GM21390 (cell line): Measurements from ENCODE around the gene OVCH2.
"Not testable (repeated sequence)": the region's sequence is repeated elsewhere in the genome, so short reads cannot be mapped to it uniquely, and the experiment has no call there.

Experiments used
- ATAC-seq: cut with Tn5 transposase; IDR thresholded peaks from one replicate; pipeline ENCODE4 v1.9.1; 2021; ENCODE audit not compliant: unreplicated experiment

Gene OVCH2

DNA sequence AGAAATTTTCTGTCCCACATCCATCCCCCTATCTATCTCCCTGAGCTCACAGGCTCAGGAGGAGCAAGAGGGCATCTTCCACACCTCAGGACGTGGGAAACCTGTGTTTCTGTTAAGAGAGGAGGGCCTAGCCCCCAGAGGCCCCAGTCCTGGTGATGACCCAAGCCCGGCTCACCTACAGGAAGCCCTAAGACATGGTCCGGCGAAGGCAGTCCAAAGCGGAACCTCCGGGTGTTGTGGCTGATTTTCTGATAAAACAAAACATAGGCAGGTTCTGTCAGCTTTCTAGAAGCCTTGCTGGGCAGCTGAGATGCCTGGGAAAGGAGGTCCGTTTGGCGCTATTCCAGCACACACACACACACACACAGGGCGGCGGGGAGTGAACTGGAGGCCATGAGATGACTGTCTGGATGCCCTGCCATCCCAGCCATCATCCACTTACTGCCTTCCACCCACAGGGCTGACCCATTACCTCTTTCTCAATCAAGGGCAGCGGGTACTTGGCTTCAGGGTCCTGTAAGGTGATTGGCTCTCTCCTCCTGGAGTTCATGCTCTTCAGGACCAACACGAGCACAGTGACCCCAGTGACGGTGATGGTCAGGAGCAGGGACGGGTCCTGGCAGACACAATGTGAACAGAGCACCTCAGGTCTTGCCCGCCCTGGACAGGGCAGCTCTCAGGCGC lies 33.9 kb downstream of the OVCH2 start:
- no peak for ATAC-seq

DNA sequence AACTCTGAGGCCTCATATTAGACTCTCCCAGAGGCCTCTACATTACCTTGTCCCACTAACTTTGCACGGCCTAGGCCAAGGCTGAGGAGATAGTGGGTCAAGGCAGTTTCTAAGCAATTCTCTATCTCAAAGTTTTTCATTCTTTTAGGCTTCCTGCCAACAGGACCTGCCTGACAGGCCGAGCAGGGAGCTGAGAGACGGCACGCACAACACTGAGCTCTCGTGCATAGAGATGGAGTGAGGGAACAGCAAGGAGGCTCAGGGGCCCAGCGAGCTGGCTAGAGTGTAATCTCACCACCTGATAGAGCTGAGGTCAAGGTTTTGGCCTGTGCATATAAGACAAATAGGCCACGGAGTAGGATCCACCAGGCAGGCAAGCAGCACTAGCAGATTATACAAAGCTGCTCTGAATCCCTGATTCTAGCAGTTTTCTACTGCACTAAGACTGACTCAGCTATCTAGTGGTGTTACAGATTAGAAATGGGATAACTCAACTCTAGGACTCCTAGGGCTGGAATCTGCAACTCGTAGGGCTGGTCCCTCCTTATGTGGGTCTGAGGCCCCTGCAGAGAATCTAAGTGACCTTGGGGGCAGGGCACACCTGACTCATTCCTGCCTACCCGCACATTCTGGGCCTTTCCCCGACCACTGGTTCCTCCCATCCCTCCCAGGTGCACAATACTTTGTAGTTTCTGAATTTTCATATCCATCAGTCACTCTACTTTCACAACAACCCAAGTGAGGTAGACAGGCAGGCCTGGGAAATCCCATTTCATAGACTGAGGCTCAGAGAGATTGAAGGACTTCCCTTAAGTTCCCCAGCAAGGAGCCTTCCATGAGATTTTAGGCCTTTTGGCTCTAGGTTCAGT lies 34.7 kb downstream of the OVCH2 start:
- ATAC-seq = peak; percentile 59

DNA sequence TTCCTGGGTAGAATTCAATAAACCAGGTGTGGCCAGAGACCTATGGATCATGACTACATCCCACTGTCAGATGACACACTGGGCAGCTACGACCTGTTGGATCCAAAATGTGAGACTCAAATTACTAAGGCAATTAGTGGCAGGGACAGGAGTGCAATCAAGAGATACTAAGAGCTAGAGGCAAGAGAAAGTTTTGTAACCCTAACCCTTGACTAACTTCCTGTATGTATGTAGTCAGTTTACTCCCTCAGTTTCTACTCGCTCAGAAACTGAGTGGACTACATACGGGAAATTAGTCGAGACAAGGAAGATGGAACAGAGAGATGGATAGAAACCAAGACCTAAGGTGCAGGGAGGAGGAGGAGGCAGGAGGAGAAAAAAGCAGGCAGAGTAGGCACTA lies 35.6 kb downstream of the OVCH2 start:
- ATAC-seq = no peak

DNA sequence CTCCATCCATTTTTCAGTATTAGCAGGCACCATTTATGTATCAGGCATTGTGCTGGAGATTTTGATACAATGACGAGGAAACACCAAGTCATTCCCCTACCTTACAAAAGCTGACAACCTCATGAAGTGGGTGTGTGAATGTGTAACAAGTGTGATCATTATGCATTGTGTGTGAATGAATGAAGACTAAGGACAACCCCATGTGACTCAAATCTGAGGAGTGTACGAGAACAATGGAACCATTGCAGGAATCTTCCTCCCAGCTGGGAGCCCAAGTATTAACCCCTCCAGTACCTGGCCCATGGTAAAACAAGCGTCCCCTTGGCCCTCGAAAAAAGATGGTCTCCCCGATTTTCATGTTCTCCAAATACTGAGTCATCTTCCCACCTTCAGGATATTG lies 37.4 kb downstream of the OVCH2 start:
- no peak for ATAC-seq

DNA sequence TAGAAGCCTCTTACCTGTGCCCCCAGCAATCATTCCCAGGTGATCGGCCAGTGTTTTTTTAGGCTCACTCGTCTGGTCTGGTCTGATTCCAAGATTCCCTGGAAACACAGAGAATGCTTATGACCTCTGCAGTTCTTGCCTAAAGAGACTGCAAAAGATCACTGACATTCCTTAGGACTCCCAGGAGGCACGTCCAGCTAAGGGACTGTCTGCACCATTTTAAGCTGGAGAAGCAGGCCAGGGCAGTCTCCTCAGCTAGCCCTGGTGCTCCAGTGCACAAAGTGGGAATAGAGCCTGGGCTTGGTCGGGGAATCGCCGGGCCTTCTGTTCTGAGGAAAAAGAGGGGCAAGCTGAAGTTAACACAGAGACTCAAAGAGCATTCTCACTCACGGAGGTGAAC lies 37.8 kb downstream of the OVCH2 start:
- ATAC-seq = no peak

DNA sequence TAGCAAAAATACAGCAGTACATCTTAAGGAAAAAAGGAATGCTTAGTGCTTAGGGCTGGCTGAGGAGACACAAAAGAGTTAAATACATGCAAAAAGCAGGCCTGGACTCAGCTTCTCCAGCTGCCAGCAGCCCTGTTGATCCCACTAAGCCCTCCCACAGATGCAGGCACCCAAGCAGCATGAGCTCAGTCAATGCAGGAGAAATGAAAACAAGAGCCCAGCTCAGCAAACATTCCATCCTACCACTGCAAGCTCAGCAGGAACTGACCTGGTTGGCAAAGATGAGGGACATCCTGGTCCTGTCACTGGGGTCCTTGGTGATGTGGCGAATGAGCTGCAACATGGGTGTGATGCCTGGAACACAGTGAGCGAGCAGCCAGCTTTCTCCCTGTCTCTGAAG lies 38.8 kb downstream of the OVCH2 start:
- no peak for ATAC-seq

DNA sequence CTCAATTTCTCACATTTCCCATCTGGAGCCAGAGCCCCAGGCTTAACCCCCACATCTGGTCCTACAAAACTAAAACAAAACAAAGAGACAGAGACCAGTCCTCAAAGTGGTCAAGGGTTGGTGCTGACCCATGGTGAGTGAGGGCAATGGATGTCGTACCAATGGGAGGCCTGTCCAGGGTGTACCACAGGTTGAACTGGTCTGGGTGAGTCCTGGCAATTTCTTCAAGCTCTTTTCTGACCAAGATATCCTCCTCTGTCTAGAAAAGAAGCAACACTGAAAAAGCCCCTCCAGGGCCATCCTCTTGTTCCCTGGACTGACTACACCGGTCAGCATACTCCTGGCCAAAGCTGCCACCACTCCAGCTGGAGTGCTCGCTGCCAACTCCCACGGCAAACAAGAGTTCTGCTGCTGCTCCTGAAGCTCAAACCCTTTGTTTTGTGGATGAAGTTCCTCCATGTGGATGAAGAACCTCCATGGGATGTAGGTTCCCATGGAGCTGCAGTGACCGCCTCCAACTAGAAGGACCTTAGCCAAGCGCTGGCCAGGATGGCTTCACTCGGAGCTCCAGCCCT lies 39.9 kb downstream of the OVCH2 start:
- ATAC-seq = no peak

DNA sequence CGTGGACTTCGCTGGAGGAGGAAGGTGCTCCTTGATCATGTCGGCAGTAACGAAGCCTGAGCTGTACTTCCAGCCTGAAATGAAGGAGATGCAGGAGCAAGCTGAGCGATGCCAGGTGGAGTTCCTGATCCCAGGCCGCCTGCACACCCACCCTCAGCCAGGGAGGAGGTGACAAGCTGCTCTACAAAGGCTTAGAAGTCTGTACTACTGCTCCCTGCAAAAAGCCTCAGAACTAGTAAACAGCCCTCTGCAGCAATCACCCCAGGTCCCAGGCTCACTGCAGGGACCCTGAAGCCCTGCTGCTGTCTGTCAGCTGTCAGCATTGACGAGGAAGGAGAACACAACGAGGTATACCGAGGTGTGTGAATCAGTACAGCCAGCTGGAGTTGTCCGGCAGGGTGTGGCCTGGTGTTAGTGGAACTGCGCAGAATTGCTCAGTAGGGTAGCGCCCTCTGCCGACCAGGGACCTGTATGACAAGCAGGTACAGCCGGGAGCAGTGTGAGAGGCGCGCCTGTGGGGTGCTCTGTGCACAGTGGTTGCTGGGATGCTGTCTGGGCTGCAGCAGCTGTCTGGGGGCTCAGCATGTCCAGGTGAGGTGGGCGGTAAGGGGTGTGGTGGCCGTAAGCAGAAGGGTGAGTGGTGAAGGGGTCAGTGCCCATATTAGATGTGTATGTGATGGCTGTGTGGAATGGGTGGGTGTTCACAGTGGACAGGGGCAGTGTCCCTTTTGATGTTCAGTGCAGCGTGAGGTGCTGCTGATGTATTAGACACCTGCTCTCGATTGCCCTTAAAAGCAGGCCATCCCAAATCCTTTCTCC lies 40.6 kb downstream of the OVCH2 start:
- ATAC-seq = peak; percentile 98

DNA sequence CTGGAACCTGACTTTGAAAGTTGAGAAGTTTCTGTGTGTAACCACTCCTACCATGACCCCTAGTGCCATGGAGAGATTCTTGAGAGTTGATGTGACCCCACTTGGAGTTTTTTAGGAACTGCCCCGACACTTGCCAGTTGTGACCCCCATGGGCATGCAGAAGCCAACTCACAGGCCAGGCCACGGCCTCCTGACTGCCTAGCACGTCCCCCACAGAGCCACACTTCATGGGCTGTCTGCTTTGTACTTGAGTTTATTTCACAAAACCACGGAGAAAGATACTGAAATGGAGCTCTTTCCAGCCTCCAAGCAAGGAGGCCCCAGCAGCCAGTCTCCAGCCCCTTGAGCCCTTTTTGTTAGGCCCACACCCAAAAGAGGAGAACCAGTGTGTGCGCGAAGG lies 41.4 kb downstream of the OVCH2 start:
- no peak for ATAC-seq

DNA sequence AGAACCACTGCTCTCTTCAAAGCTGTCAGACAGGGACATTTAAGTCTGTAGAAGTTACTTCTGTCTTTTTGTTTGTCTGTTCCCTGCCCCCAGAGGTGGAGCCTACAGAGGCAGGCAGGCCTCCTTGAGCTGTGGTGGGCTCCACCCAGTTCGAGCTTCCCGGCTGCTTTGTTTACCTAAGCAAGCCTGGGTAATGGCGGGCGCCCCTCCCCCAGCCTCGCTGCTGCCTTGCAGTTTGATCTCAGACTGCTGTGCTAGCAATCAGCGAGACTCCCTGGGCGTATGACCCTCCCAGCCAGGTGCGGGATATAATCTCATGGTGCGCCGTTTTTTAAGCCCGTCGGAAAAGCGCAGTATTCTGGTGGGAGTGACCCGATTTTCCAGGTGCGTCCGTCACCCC lies 42.7 kb downstream of the OVCH2 start:
- ATAC-seq = not testable (repeated sequence)

DNA sequence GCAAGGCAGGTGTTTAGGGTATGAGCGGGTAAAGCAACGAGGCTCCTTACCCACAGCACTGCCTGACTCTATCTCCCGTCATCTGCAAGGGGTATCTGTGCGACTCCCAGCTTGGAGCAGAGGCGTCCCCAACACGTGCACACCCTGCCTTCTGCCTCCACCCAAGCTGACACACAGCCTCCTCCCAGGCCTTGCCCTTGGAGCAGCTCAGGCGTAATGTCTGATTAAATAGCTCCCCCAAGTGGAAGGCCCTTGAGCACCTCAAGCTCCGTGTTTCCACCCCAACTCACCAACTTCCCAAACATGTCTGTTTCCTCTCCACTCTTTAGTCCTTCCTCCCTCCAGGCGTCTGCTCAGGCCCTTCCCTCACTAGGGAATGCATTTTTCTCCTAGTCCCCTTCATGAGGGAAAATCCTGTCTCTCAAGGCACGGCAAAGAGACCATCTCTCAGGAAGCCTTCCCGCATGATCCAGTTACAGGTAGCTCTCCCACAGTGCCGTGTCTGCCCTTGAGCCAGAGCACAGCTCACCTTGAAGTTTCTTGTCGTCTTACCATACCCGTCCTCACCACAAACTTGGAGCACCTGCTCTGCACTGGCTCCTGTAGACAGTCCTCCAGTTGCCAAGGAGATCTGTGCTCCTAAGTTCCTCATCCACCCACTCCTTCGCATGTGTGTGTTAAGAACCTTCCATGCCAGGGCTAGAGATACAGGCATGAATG lies 48.8 kb downstream of the OVCH2 start:
- no peak for ATAC-seq

DNA sequence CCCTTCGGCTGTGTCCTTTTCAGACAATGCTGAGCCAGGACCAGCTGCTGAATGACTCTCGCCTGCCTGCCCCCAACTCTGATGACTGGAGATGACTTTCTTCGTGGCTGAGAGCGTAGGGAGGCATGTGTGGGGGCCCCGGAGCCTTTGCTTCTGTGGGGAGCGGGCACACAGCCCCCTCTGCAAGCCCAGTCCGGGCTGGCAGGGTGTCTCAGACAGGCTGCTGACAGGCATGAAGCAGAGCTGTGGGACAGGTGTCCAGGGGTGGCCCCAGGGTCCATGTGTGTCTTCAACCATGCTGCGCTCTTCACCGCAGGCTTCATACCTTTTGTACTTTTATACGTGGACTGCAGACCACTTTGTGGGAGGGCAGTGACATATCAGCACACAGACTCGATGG lies 49.6 kb downstream of the OVCH2 start:
- no peak for ATAC-seq

DNA sequence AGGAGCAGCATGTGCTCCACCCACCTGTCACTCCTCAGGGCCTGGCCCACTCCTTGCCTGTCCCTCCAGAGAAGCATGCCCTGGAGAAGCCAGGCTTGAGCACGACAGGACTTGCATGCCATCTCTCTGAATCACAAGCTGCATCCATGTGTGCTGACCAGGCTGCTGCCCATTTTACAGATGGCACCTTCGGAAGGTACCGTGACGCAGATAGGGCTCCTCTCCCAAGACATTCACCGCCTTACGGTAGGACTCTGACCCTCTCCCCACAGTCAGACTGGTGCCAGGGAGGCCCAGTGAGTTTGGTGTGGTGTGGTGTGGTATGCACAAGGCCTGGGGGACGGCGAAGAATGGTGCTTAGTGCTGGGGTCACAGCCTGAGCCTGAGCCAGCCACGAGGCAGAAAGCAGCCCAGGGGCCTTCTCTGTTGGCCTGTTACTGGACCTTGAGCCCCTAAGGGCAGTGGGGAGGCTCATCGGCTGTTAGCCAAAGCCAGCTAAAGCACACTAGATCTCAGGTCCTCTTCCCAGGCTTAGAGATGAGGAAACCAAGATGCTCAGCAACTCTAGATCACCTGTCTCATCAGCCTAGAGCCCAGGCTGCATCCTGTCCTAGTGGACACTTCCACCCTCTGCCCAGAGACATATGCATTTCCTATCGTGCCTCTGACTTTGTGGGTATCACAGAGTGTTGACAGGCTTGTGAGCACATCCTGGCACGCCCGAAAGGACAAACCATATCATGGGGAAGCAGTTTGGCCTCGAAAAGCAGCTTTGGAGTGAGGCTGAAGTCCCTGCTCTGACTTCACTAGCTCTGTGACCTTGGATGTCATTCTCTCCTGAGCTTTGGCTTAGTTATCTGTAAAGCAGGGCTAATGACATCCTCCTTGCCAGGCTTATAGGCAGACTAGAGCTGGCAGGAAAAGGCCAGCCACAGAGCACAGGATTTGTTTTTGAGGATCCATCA lies 50.7 kb downstream of the OVCH2 start:
- ATAC-seq = no peak

DNA sequence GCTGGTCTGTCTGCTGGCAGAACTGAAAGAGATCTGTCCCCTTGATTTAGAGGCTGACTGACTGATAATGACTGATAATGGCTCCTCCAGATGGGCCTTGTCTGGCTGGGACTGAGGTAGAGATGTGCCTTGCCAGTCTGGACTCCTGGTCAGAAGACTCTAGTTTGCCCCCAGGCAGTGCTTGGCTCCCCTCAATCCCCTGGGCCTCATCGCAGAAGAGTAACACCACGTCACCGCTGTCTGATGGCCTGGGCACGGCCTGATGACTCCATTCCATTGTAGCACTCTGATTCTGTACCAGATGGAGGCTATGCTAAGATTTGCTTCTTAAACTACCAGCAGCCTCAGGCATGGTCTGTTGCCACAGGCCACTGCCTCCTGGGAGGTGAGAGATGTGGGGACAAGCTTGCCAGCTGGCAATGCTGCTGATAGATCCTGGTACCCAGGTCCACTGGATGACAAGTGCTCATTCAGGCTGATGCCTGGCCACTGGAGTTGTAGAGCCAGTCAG lies 52.0 kb downstream of the OVCH2 start:
- no peak for ATAC-seq

DNA sequence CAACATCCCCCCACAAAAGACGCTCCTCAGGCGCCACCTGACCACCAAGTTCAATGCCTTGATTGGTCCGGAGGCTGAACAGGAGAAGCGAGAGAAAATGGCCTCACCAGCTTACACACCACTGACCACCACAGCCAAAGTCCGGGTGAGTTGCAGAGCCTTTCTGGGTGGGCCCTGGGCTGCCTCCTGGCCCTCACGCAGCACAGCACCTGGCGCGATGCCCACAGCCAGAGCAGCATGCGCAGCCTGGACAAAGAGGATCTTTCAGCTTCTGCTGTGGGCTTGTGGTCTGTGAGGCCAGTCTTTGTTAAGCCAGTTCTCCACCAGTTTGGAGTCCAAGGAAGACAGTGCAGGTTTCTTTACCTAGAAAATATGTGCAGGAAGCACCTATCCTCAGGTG lies 54.6 kb downstream of the OVCH2 start:
- no peak for ATAC-seq

DNA sequence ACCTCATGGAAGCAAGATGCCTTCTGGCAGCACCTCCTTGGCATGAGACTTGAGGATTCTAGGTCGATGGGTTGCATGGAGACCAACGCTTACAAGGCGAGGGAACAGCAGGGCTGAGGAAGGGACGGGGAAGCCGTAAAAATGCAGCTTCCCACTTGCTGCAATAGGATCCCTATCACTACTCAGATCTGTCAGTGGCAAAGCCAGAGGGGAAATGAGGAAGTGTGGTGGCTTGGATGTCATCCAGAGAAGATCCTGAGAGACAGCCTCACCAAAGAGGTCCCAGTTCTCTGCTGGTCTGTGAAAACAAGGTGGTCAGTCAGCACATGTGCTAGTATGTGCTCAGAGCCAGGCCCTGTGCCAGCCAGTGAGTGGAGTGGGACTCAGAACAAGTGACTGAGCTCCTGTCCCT lies 55.1 kb downstream of the OVCH2 start:
- no peak for ATAC-seq

DNA sequence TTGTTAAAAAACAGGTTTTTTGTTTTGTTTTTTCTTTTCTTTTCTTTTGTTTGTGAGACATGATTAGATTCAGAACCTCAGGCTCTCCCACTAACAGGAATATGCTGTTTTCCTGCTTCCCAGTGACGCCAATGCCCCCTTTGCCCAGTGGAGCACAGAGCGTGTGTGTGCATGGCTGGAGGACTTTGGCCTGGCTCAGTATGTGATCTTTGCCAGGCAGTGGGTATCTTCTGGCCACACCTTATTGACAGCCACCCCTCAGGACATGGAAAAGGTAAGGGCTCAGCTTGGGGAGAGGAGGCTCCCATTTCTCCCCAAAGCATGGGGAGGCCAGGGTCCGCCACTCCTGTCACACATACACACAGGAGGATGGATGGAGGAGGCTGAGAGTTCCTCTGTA lies 58.0 kb downstream of the OVCH2 start:
- ATAC-seq = no peak

DNA sequence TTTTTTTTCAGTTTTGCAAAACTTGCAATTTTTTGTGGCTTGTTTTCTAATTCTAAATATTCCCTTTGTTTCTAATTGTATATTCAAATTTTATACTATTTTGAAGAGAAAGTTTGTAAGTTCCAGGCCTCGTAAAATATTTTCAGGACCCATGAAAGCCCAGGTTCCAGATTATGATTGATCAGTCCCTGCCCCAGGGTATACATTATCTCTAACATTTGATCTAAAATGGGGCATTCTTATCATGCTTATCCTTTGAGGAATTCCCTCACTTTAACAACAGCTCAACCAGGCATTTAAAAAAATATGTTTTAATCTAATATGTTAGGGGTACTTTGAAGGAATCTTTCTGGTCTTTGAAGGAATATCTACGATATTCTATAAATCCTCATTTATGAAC lies 59.4 kb downstream of the OVCH2 start:
- ATAC-seq = no peak

DNA sequence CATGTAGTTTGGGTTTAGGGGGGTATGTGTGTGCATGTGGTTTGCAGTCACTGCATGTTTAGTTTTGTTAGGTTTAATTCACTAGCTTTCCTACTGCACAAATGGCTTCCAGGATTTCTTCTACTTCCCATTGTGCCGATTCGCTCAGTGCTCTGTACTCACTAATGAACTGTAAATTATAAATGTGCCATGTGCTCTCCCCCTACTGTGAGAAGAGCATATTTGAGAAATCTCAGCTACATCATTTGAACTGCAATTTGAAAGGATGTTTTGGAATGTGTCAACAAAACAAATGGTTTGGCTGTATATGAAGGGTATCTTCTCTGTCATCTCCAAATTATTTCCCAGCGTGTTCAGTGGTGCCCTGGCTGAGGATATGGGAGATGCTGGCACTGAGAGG lies 61.1 kb downstream of the OVCH2 start:
- ATAC-seq = no peak
